A549 (cell line): Measurements from ENCODE around the gene GABRR3.

Experiments
- CHD2 ChIP-seq: fragments of 150-350 bp; IDR thresholded peaks from 2 replicates; pipeline ENCODE4 v1.6.1; 2014; ENCODE audit warnings: low read length; ENCODE audit not compliant: partially characterized antibody
- FOSB ChIP-seq: fragments of 250-450 bp; sonication (Bioruptor Pico); IDR thresholded peaks from 2 replicates; pipeline ENCODE4 v1.5.0; 2020; ENCODE audit warnings: mild to moderate bottlenecking, moderate library complexity
- POLR2AphosphoS2 ChIP-seq: conservative IDR thresholded peaks from 2 replicates; pipeline ENCODE4 v1.6.1; 2012; ENCODE audit warnings: low read length, improper control_type of control experiment, inconsistent platforms
- RNF2 ChIP-seq: fragments of 200-600 bp; sonication (generic); IDR thresholded peaks from 2 replicates; pipeline ENCODE4 v1.6.1; 2016; ENCODE audit warnings: low read depth, mild to moderate bottlenecking, antibody characterized with exemption, moderate library complexity, borderline replicate concordance
- SMC3 ChIP-seq: fragments of >200 bp; sonication (Bioruptor Twin); formaldehyde crosslinking; IDR thresholded peaks from 3 replicates; pipeline ENCODE4 v1.6.1; 2018; ENCODE audit warnings: inconsistent platforms
- TF ChIP-seq, protein P1 (sequence below): fragments of >200 bp; sonication (Bioruptor Twin); formaldehyde crosslinking; IDR thresholded peaks from 3 replicates; pipeline ENCODE4 v1.5.1; 2016

- TF ChIP-seq, protein P1, sequence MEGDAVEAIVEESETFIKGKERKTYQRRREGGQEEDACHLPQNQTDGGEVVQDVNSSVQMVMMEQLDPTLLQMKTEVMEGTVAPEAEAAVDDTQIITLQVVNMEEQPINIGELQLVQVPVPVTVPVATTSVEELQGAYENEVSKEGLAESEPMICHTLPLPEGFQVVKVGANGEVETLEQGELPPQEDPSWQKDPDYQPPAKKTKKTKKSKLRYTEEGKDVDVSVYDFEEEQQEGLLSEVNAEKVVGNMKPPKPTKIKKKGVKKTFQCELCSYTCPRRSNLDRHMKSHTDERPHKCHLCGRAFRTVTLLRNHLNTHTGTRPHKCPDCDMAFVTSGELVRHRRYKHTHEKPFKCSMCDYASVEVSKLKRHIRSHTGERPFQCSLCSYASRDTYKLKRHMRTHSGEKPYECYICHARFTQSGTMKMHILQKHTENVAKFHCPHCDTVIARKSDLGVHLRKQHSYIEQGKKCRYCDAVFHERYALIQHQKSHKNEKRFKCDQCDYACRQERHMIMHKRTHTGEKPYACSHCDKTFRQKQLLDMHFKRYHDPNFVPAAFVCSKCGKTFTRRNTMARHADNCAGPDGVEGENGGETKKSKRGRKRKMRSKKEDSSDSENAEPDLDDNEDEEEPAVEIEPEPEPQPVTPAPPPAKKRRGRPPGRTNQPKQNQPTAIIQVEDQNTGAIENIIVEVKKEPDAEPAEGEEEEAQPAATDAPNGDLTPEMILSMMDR: no peak
- TF ChIP-seq SMC3: no peak
- no peak for TF ChIP-seq POLR2AphosphoS2
- TF ChIP-seq CHD2: no peak
- TF ChIP-seq RNF2: no peak
- TF ChIP-seq FOSB (CRISPR knock-in tag): no peak
Measured at GRCh38 chr3:97949743-97950142, 85.4 kb downstream of the GABRR3 start.
